PC-3 (cell line): ENCODE results near the gene PADI1. TPM values are rescaled to one million over a fixed set of nuclear protein-coding genes. Genes with fewer than 3 reads are reported as not detected.

Experiments used
- ATAC-seq: fragments of 200-7000 bp; cut with Tn5 transposase; 2 replicates; pipeline ENCODE4 v1.9.1; 2020; ENCODE audit warnings: mild to moderate bottlenecking, moderate library complexity
- BruUV-seq: library from RNA; stranded (reverse); fragments of 400-500 nt; replicated peaks from 2 replicates; lab custom pipeline; 2021; lab: Mats Ljungman, UMichigan
- CTCF ChIA-PET: fragments of 300-600 bp; sonication (Branson Sonifier 250); formaldehyde crosslinking; loops from one replicate; lab custom pipeline; 2022; ENCODE audit warnings: antibody characterized with exemption; lab: Charles Lee
- POLR2A ChIA-PET: fragments of 300-600 bp; sonication (Branson Sonifier 250); formaldehyde crosslinking; loops from one replicate; lab custom pipeline; 2022; ENCODE audit warnings: antibody characterized with exemption; ENCODE audit not compliant: unreplicated experiment; lab: Charles Lee
- DNase-seq: peaks from one replicate; pipeline ENCODE4 v3.0.0-alpha.2; 2015
- H2AFZ ChIP-seq: fragments of 300-600 bp; sonication (generic); 2 replicates; pipeline ENCODE4 v1.6.0; 2016; ENCODE audit warnings: antibody characterized with exemption, low read length
- H3F3A ChIP-seq: fragments of 300-600 bp; sonication (generic); one replicate; pipeline ENCODE4 v1.6.0; 2017; ENCODE audit warnings: antibody characterized with exemption, low read length, control low read depth, mild to moderate bottlenecking; ENCODE audit not compliant: unreplicated experiment
- H3K27ac ChIP-seq: fragments of 300-600 bp; sonication (generic); 2 replicates; pipeline ENCODE4 v1.5.1; 2016; ENCODE audit warnings: mild to moderate bottlenecking, low read length
- H3K27me3 ChIP-seq: fragments of 300-600 bp; sonication (generic); 2 replicates; pipeline ENCODE4 v1.6.1; 2016; ENCODE audit warnings: low read length, mixed read lengths
- H3K36me3 ChIP-seq: fragments of 300-600 bp; sonication (generic); 2 replicates; pipeline ENCODE4 v1.6.1; 2016; ENCODE audit warnings: low read depth, mixed run types, low read length, mixed read lengths
- H3K4me1 ChIP-seq: fragments of 300-600 bp; sonication (generic); 2 replicates; pipeline ENCODE4 v1.5.1; 2016; ENCODE audit warnings: low read length; ENCODE audit not compliant: insufficient read depth
- H3K4me2 ChIP-seq: fragments of 300-600 bp; sonication (generic); 2 replicates; pipeline ENCODE4 v1.6.0; 2016; ENCODE audit warnings: low read length
- H3K4me3 ChIP-seq: fragments of 300-600 bp; sonication (generic); 2 replicates; pipeline ENCODE4 v1.5.1; 2016; ENCODE audit warnings: mild to moderate bottlenecking, low read length, mixed read lengths
- H3K79me2 ChIP-seq: fragments of 300-600 bp; sonication (generic); 2 replicates; pipeline ENCODE4 v1.6.1; 2017; ENCODE audit warnings: low read length, mixed read lengths
- H3K9ac ChIP-seq: fragments of 300-600 bp; sonication (generic); 2 replicates; pipeline ENCODE4 v1.6.0; 2016; ENCODE audit warnings: mild to moderate bottlenecking, low read length
- H3K9me2 ChIP-seq: fragments of 300-600 bp; sonication (generic); replicated peaks from 2 replicates; pipeline ENCODE4 v1.6.1; 2016; ENCODE audit warnings: mixed run types, low read length, mixed read lengths
- H3K9me3 ChIP-seq: fragments of 300-600 bp; sonication (generic); 2 replicates; pipeline ENCODE4 v1.6.1; 2016; ENCODE audit warnings: low read length, mixed read lengths
- H4K20me1 ChIP-seq: fragments of 300-600 bp; sonication (generic); 2 replicates; pipeline ENCODE4 v1.6.1; 2016; ENCODE audit warnings: low read length, mixed read lengths
- CTCF ChIP-seq: fragments of 300-600 bp; sonication (generic); conservative IDR thresholded peaks from 2 replicates; pipeline ENCODE4 v1.5.1; 2017; ENCODE audit warnings: antibody characterized with exemption, low read depth, mild to moderate bottlenecking, low read length
- EZH2 ChIP-seq: fragments of 300-600 bp; sonication (generic); IDR thresholded peaks from one replicate; pipeline ENCODE4 v1.6.1; 2017; ENCODE audit warnings: antibody characterized with exemption, mild to moderate bottlenecking, low read length; ENCODE audit not compliant: unreplicated experiment
- EZH2phosphoT487 ChIP-seq: fragments of 300-600 bp; sonication (generic); IDR thresholded peaks from 2 replicates; pipeline ENCODE4 v1.6.1; 2018; ENCODE audit warnings: mild to moderate bottlenecking, antibody characterized with exemption, low read length, borderline replicate concordance
- intact Hi-C: fragments of 100-400 bp; cut with micrococcal nuclease; formaldehyde crosslinking; loops from 2 replicates; pipeline ENCODE4 v1.9.0; 2023
- total RNA-seq: library from RNA; depleted of rRNA; stranded (reverse); fragments of >200 nt; gene quantifications from 2 replicates; pipeline ENCODE4 v1.2.3, GENCODE V29; 2014

The PADI1 gene
- total RNA-seq, 1 experiment from 2014 or later: 0.73 TPM

- DNase-seq (no peak), ATAC-seq (no peak)
- no peak for TF ChIP-seq CTCF
- no peak for TF ChIP-seq EZH2
- TF ChIP-seq EZH2phosphoT487: no peak
- no TSS peak for BruUV-seq
- H3F3A ChIP-seq: no peaks in the 10 kb centered on the region
- H3K9me2 ChIP-seq: no peaks in the 10 kb centered on the region
- no peak overlapping the region for H3K4me3 ChIP-seq
- no peaks in the 10 kb centered on the region for H3K27me3 ChIP-seq
- H3K27ac ChIP-seq: peak overlapping the region; percentile 71; the same call in 1 of the 2 replicates
- intact Hi-C loops: no loop called here
- H3K79me2 ChIP-seq: no peaks in the 10 kb centered on the region
- no peak overlapping the region for H3K4me2 ChIP-seq
- H3K9ac ChIP-seq: no peak overlapping the region
- no peaks in the 10 kb centered on the region for H3K9me3 ChIP-seq
- ChIA-PET CTCF (no interaction called here), POLR2A (no interaction called here)
- H3K4me1 ChIP-seq: peaks cover 36% of the 10 kb centered on the region
- no peaks in the 10 kb centered on the region for H4K20me1 ChIP-seq
- no peak overlapping the region for H2AFZ ChIP-seq
- H3K36me3 ChIP-seq: no peaks in the 10 kb centered on the region
These were observed 4.2 kb upstream of the PADI1 start for GRCh38 chr1:17200756-17201155.

GRCh38 chr1:17201201-17202021 lies 3.5 kb upstream of the PADI1 start:
- no peak for TF ChIP-seq EZH2phosphoT487
- TF ChIP-seq CTCF: no peak
- TF ChIP-seq EZH2: no peak
- 0 out of 2 replicates have a peak overlapping the region, but pooled peaks have one; percentile 16 for H3K4me2 ChIP-seq
- no peaks in the 10 kb centered on the region for H3K9me2 ChIP-seq
- H3F3A ChIP-seq: no peaks in the 10 kb centered on the region
- BruUV-seq: TSS peak; percentile 58
- intact Hi-C loops: no loop called here
- no peak overlapping the region for H3K4me3 ChIP-seq
- ATAC-seq (no peak; the same call in 1 of the 2 replicates), DNase-seq (no peak)
- no peaks in the 10 kb centered on the region for H3K36me3 ChIP-seq
- POLR2A ChIA-PET: interaction anchor here (0.6 kb wide), 1 partner anchor 665 kb away, joined by 7 read pairs; no protein-coding TSS in a partner anchor
- H3K4me1 ChIP-seq: peaks cover 36% of the 10 kb centered on the region
- H2AFZ ChIP-seq: no peak overlapping the region
- no peak overlapping the region for H3K9ac ChIP-seq
- peak overlapping the region; percentile 71 for H3K27ac ChIP-seq
- no peaks in the 10 kb centered on the region for H3K27me3 ChIP-seq
- no peaks in the 10 kb centered on the region for H3K9me3 ChIP-seq
- no peaks in the 10 kb centered on the region for H3K79me2 ChIP-seq
- H4K20me1 ChIP-seq: no peaks in the 10 kb centered on the region
- CTCF ChIA-PET: no interaction called here

- H2AFZ ChIP-seq: no peak overlapping the region
- ChIA-PET CTCF (no interaction called here), POLR2A (no interaction called here)
- no peak overlapping the region for H3K4me2 ChIP-seq
- TF ChIP-seq EZH2: no peak
- no peak for TF ChIP-seq EZH2phosphoT487
- TF ChIP-seq CTCF: no peak
- H3K4me3 ChIP-seq: no peak overlapping the region
- no TSS peak for BruUV-seq
- H3F3A ChIP-seq: no peaks in the 10 kb centered on the region
- no peaks in the 10 kb centered on the region for H3K79me2 ChIP-seq
- ATAC-seq: no peak
- H3K9me2 ChIP-seq: no peaks in the 10 kb centered on the region
- peaks cover 43% of the 10 kb centered on the region for H3K4me1 ChIP-seq
- H3K27ac ChIP-seq: no peak overlapping the region
- no peak overlapping the region for H3K9ac ChIP-seq
- no peaks in the 10 kb centered on the region for H3K36me3 ChIP-seq
- DNase-seq: no peak
- no peaks in the 10 kb centered on the region for H3K27me3 ChIP-seq
- H3K9me3 ChIP-seq: no peaks in the 10 kb centered on the region
- intact Hi-C loops: no loop called here
- no peaks in the 10 kb centered on the region for H4K20me1 ChIP-seq
These were observed 724 bp downstream of the PADI1 start for GRCh38 chr1:17205652-17206051.
